Testis (tissue), 2 donors: ENCODE data around the gene MTA3.

Experiments
- POLR2A ChIP-seq: fragments of 450-650 bp; IDR thresholded peaks from one replicate; pipeline ENCODE4 v1.6.1; 2017; ENCODE audit warnings: antibody characterized with exemption, mild to moderate bottlenecking, moderate library complexity
- TF ChIP-seq, protein P1 (sequence below), 3 experiments: fragments of 450-650 bp in 2 of 3; fragments of 200-600 bp in 1 of 3; sonication (generic) in 1 of 3; IDR thresholded peaks; one replicate each; pipeline ENCODE4 v1.5.1; 2016 to 2019; ENCODE audit warnings: antibody characterized with exemption in 3 of 3, mild to moderate bottlenecking in 2 of 3, moderate library complexity in 1 of 3

- TF ChIP-seq, protein P1, sequence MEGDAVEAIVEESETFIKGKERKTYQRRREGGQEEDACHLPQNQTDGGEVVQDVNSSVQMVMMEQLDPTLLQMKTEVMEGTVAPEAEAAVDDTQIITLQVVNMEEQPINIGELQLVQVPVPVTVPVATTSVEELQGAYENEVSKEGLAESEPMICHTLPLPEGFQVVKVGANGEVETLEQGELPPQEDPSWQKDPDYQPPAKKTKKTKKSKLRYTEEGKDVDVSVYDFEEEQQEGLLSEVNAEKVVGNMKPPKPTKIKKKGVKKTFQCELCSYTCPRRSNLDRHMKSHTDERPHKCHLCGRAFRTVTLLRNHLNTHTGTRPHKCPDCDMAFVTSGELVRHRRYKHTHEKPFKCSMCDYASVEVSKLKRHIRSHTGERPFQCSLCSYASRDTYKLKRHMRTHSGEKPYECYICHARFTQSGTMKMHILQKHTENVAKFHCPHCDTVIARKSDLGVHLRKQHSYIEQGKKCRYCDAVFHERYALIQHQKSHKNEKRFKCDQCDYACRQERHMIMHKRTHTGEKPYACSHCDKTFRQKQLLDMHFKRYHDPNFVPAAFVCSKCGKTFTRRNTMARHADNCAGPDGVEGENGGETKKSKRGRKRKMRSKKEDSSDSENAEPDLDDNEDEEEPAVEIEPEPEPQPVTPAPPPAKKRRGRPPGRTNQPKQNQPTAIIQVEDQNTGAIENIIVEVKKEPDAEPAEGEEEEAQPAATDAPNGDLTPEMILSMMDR (IDR thresholded peaks at IDR 0.05), result no peak
- no peak for TF ChIP-seq POLR2A
Measured at GRCh38 chr2:42765686-42766085, 197.3 kb downstream of the MTA3 start.
